ENCODE measurements around the gene ELK3.

The ELK3 gene

GRCh38 chr12:96248136-96248931 lies 54.2 kb downstream of the ELK3 start:
- no peak overlapping the region for H3K27ac ChIP-seq
- no peak for DNase-seq (ENCODE audit: low read depth, low spot score)

- H3K27ac ChIP-seq, result no peak overlapping the region
- DNase-seq (ENCODE audit: low read depth, low spot score), result no peak
These were observed 55.3 kb downstream of the ELK3 start for GRCh38 chr12:96249196-96250118.

- DNase-seq (ENCODE audit: low read depth, low spot score), result no peak
- H3K27ac ChIP-seq, result no peak overlapping the region
These were observed 56.0 kb downstream of the ELK3 start for GRCh38 chr12:96250119-96250685.

- no peak for DNase-seq (ENCODE audit: low read depth, low spot score)
- H3K27ac ChIP-seq, result no peak overlapping the region
These were observed 60.9 kb downstream of the ELK3 start for GRCh38 chr12:96255077-96255476.

GRCh38 chr12:96256672-96257361 lies 62.6 kb downstream of the ELK3 start:
- DNase-seq (ENCODE audit: low read depth, low spot score), result no peak
- H3K27ac ChIP-seq, result no peak overlapping the region

DNA sequence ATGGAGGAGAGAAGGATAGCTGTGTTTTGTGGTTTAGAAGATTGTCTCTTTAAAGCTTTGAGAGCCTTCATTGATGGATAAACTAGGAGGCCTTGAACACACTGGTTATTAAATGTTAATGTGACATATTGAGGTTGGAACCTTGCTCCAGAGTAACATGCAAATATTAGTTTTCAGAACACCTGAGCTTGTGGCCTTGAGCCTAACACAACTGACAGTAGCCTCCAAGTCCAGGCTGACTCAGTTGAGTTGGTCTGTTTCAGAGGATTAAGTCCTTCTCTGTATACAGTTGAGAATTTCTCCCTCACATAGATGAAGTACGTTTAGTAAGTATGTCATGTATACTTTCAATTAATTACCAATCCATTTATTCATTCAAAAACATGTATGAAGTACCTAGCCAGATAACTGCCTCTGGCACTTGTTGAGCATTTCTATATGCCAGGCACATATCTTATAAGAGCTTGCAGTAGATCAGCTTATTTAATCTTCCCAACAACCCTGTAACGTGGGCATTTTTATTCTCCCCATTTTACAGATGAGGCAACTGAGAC lies 63.5 kb downstream of the ELK3 start:
- DNase-seq (ENCODE audit: low read depth, low spot score), result no peak
- H3K27ac ChIP-seq, result peak overlapping the region; percentile 12

- peak overlapping the region; percentile 12 for H3K27ac ChIP-seq
- no peak for DNase-seq (ENCODE audit: low read depth, low spot score)
These were observed 64.2 kb downstream of the ELK3 start for GRCh38 chr12:96258104-96258961.

GRCh38 chr12:96260231-96260630 lies 66.1 kb downstream of the ELK3 start:
- no peak for DNase-seq (ENCODE audit: low read depth, low spot score)
- peak overlapping the region; percentile 78 for H3K27ac ChIP-seq

GRCh38 chr12:96260644-96261043 lies 66.5 kb downstream of the ELK3 start:
- H3K27ac ChIP-seq, result peak overlapping the region; percentile 78
- no peak for DNase-seq (ENCODE audit: low read depth, low spot score)

GRCh38 chr12:96261557-96261956 lies 67.4 kb downstream of the ELK3 start:
- peak overlapping the region; percentile 78 for H3K27ac ChIP-seq
- no peak for DNase-seq (ENCODE audit: low read depth, low spot score)

GRCh38 chr12:96263449-96263902 lies 69.3 kb downstream of the ELK3 start:
- H3K27ac ChIP-seq, result peak overlapping the region; percentile 78
- DNase-seq (ENCODE audit: low read depth, low spot score), result no peak

- H3K27ac ChIP-seq, result peak overlapping the region; percentile 78
- DNase-seq (ENCODE audit: low read depth, low spot score), result no peak
These were observed 71.2 kb downstream of the ELK3 start for GRCh38 chr12:96265400-96265799.

- H3K27ac ChIP-seq, result peak overlapping the region; percentile 78
- no peak for DNase-seq (ENCODE audit: low read depth, low spot score)
These were observed 71.7 kb downstream of the ELK3 start for GRCh38 chr12:96265836-96266235.

DNA sequence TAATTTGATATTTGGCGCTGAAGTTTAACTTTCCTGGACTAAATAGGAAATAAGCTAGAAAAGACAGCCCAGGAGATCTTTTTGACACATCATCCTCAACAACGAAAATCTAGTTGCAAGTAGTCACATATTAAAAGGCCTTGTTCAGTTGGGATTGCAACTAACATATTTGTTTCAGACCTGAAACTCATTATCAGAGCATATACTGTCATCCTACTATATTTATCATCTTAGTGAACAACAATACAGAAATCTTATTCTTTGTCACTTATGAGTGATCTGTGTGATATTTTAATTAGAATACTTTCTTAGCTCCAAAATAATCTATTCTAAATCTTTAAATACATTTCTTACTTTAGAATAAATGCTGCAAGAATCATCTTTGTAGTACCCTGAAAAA lies 72.1 kb downstream of the ELK3 start:
- peak overlapping the region; percentile 78 for H3K27ac ChIP-seq
- DNase-seq (ENCODE audit: low read depth, low spot score), result no peak

DNA sequence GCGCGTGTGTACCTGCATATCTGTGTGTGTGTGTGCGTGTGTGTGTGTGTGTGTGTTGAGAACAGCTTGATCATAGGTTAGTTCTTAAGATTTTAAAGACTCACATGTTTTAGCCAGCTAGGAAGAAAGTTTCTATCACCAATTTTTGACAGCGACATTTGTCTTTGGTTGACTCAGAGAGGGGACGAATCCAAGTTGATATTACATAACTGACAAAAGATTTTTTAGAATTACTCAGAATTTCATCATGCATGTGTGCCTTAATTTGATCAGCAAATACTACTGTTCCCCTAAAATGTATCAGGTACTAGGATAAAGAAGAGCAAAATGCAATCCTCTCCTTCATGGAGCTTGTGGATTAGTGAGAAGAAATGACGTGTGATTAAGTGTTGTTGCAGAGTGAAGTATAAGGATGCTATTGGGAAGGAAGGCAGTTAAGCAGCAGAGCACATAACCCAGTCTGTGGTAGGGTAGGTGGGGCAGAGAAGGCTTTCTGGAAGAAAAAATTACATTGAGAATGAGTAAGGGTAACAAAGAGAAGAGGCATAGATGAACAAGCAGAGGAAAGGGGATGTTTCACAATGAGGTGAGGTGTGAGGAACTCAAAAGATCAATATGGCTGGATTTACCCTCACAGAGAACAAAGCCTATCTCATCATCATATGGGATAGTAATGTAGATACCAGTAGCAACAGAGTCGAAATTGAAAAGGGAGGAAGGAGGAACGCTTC lies 77.5 kb downstream of the ELK3 start:
- H3K27ac ChIP-seq, result peak overlapping the region; percentile 78
- no peak for DNase-seq (ENCODE audit: low read depth, low spot score)

DNA sequence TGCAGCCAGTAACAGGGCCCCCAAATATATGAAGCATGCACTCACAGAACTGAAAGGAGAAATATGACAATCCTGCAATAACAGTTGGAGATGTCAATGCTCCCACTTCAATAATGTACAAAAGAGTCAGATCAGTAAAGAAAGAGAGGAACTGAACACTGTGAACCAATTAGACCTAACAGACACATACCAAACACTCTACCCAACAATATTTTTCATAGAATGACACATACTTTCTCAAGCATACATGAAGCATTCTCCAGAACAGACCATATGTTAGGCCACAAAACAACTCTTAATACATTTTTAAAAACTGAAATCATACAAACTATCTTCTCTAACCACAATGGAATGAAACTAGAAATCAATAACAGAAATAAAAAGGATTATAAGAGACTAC lies 80.2 kb downstream of the ELK3 start:
- peak overlapping the region; percentile 78 for H3K27ac ChIP-seq
- no peak for DNase-seq (ENCODE audit: low read depth, low spot score)

GRCh38 chr12:96285158-96285557 lies 91.0 kb downstream of the ELK3 start:
- H3K27ac ChIP-seq, result no peak overlapping the region
- no peak for DNase-seq (ENCODE audit: low read depth, low spot score)

- DNase-seq (ENCODE audit: low read depth, low spot score), result no peak
- no peak overlapping the region for H3K27ac ChIP-seq
These were observed 94.9 kb downstream of the ELK3 start for GRCh38 chr12:96289067-96289466.

Data from epithelial cell of prostate (primary cell).